Measurements from ENCODE around the gene SHROOM2. TPM values are rescaled to one million over a fixed set of nuclear protein-coding genes. Genes with fewer than 3 reads are reported as not detected.
"Not testable (repeated sequence)": the region's sequence is repeated elsewhere in the genome, so short reads cannot be mapped to it uniquely, and the experiment has no call there.

The SHROOM2 gene
- total RNA-seq, 1 donor from 2014 or later: 1.8 TPM

DNA sequence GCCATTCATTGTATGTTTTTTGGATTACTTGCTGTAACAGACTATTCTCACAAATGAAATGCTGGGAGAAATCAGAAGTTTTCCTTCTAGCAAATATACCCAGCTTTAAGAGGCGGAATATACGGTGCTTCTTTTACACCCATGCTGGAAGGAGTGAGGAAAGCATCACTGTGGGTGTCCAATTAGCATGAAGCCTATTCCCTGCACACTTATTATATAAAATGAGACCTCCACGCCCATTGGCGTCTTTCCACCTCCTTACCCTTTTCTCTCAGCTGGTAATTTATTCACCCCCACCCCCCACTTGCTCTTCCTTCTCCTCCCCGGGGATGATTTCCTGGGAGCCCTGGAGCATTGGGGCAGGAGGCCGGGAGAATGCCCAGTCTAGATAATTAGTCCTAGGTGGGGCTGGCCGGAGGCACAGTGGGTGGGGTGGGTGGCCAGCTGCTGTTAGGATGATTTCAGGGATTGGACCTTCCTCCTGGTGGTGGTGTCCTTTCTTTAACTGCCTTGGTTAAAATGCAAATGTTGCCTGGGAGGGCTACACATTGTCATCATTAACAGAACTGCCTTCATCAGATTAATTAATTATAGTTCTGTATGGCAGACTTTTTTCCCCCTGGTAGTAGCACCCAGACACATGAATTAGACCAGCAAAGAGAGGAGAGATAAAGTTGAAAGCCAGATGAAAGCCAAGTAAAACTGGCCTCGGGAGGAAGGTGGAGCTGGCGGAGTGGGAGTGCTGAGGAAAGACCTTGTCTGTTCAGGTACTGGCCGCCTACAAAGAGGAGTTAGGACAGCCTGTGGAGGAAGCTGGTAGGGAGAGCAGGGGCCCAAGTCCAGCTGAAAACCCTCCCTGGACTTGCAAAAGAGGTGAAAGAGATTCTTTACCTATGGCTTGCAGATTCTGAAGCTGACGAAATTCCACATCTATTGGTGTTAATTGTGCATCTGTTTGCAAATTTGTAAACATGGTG lies 11.4 kb downstream of the SHROOM2 start:
- H3K27me3 ChIP-seq (ENCODE audit: control insufficient read depth, insufficient read depth, low read length): no peaks in the 10 kb centered on the region
- no peak overlapping the region for H3K4me3 ChIP-seq (ENCODE audit: low read depth, low read length)
- TF ChIP-seq CTCF (IDR thresholded peaks at IDR 0.05; ENCODE audit: insufficient read depth, low read length, severe bottlenecking): no peak
- no peak for FAIRE-seq
- no peak for DNase-seq (ENCODE audit: low read depth)
- H3K36me3 ChIP-seq (ENCODE audit: control insufficient read depth, insufficient read depth, low read length): no peaks in the 10 kb centered on the region

DNA sequence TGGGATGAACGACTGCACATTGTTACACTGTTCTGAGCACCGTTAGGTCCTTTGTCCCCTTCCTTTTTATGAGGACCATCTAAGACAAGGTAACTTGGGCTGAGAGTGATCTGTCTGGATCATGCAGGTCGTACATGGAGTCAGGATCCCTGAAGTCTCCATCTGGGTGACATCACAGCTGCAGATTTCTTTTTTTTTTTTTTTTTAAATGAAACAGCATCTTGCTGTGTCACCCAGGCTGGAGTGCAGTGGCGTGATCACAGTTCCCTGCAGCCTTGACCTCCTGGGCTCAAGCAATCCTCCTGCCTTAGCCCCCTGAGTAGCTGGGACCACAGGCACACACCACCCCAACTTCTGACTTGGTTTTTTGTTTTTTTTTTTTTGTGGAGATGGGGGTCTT lies 16.5 kb downstream of the SHROOM2 start:
- Histone ChIP-seq H3K4me3 (ENCODE audit: low read depth, low read length) (no peak overlapping the region), H3K27me3 (ENCODE audit: control insufficient read depth, insufficient read depth, low read length) (no peaks in the 10 kb centered on the region), H3K36me3 (ENCODE audit: control insufficient read depth, insufficient read depth, low read length) (no peaks in the 10 kb centered on the region)
- DNase-seq (ENCODE audit: low read depth) (no peak), FAIRE-seq (no peak)
- TF ChIP-seq CTCF (IDR thresholded peaks at IDR 0.05; ENCODE audit: insufficient read depth, low read length, severe bottlenecking): no peak

GRCh38 chrX:9804444-9804843 lies 18.2 kb downstream of the SHROOM2 start:
- Histone ChIP-seq H3K4me3 (ENCODE audit: low read depth, low read length) (no peak overlapping the region), H3K36me3 (ENCODE audit: control insufficient read depth, insufficient read depth, low read length) (no peaks in the 10 kb centered on the region), H3K27me3 (ENCODE audit: control insufficient read depth, insufficient read depth, low read length) (no peaks in the 10 kb centered on the region)
- DNase-seq (ENCODE audit: low read depth): no peak
- FAIRE-seq: no peak
- no peak for TF ChIP-seq CTCF (IDR thresholded peaks at IDR 0.05; ENCODE audit: insufficient read depth, low read length, severe bottlenecking)

DNA sequence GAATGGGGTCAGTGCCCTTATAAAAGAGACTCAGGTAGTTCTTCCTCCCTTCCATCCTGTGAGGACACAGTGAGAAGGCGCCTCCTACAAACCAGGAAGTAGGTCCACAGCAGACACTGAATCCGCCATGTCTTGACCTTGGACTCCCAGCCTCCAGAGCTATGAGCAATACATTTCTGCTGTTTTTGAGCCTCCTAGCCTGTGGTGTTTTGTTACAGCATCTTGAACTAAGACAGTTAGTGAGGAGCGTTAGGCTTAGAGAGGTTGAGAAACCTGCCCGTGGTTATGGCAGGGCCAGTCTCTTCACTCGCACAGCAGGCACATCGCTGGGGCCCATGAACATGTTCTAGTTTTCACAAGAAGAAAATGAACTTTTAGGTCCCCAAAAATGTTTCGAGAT lies 19.7 kb downstream of the SHROOM2 start:
- no peak for FAIRE-seq
- no peaks in the 10 kb centered on the region for H3K27me3 ChIP-seq (ENCODE audit: control insufficient read depth, insufficient read depth, low read length)
- no peaks in the 10 kb centered on the region for H3K36me3 ChIP-seq (ENCODE audit: control insufficient read depth, insufficient read depth, low read length)
- H3K4me3 ChIP-seq (ENCODE audit: low read depth, low read length): no peak overlapping the region
- DNase-seq (ENCODE audit: low read depth): no peak
- TF ChIP-seq CTCF (IDR thresholded peaks at IDR 0.05; ENCODE audit: insufficient read depth, low read length, severe bottlenecking): no peak

DNA sequence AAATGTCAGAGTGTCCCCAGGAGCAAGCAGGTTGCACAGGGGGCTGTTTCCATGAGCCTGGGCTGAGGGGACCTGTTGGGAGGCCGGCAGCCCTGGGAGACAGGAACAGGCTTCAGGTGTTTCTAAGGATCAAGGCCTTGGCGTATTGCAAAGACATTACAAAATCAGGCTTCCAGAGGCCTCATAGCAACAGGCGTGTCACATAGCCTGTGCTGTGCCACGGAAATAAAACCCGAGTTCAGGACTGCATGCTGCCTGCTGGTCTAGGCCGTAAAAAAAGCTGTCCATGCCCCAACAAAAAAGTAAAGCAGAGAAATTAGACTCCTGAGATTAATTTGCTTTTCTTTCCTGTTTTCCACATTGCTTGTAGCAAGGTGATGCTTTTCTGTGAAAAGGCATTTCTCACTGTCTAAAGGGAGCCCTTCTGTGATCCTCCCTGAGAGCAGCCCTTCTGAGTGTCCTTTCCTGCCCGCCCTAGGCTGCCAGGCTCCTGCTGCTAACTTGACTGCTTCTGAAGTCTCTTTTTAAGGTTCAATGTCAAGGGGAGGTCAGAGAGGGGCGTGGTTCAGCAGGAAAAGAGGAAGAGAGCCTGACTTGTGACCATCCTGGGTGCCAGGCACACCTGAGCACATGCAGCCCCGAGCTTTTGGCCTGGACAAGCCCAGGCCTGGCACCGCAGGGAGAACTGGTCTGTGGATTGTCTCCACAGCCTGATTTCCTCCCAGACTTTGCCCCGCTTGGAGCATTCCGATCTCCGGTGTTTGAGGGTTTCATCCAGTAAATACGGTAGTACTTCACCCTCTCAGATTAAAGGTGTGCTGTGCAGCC lies 21.3 kb downstream of the SHROOM2 start:
- H3K4me3 ChIP-seq (ENCODE audit: low read depth, low read length): no peak overlapping the region

GRCh38 chrX:9809876-9810275 lies 23.6 kb downstream of the SHROOM2 start:
- not testable (repeated sequence) for H3K27me3 ChIP-seq (ENCODE audit: control insufficient read depth, insufficient read depth, low read length); H3K36me3 ChIP-seq (ENCODE audit: control insufficient read depth, insufficient read depth, low read length); FAIRE-seq; H3K4me3 ChIP-seq (ENCODE audit: low read depth, low read length)
- DNase-seq (ENCODE audit: low read depth): peak; percentile 72

More for the DNA sequence above, 21.3 kb downstream of the SHROOM2 start:
- Histone ChIP-seq H3K36me3 (ENCODE audit: control insufficient read depth, insufficient read depth, low read length) (no peaks in the 10 kb centered on the region), H3K27me3 (ENCODE audit: control insufficient read depth, insufficient read depth, low read length) (no peaks in the 10 kb centered on the region)
- DNase-seq (ENCODE audit: low read depth): peak; percentile 61
- FAIRE-seq: no peak
- TF ChIP-seq CTCF (IDR thresholded peaks at IDR 0.05; ENCODE audit: insufficient read depth, low read length, severe bottlenecking): no peak

DNA sequence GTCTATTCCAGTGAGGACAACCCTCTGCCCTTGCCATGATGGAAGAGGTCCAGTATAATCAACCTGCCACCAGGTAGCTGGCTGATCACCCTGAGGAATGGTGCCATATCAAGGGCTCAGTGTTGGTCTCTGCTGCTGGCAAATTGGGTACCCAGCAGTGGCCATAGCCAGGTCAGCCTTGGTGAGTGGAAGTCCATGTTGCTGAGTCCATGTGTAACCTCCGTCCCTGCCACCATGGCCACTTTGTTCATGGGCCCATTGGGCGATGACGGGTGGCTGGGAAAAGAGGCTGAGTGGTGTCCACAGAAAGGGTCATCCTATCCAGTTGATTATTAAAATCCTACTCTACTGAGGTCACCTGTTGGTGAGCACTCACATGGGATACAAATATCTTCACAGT lies 24.9 kb downstream of the SHROOM2 start:
- not testable (repeated sequence) for H3K4me3 ChIP-seq (ENCODE audit: low read depth, low read length); H3K27me3 ChIP-seq (ENCODE audit: control insufficient read depth, insufficient read depth, low read length); H3K36me3 ChIP-seq (ENCODE audit: control insufficient read depth, insufficient read depth, low read length); FAIRE-seq; DNase-seq (ENCODE audit: low read depth)
